Measurements from ENCODE around the gene CEBPB. TPM values are rescaled to one million over a fixed set of nuclear protein-coding genes. Genes with fewer than 3 reads are reported as not detected.

Gene CEBPB
- 175 TPM for polyA plus RNA-seq (2012; ENCODE audit: insufficient read length, low read depth)

- 0 out of 4 replicates have a peak, but pooled peaks have one; percentile 34 to 52 for TF ChIP-seq REST (IDR thresholded peaks at IDR 0.05; ENCODE audit: insufficient read depth in 1 of 2, low read depth in 2 of 2, low read length in 2 of 2)
- no peak for TF ChIP-seq SIN3A (IDR thresholded peaks at IDR 0.05; ENCODE audit: borderline replicate concordance, insufficient read depth, low read length)
- TF ChIP-seq POLR2AphosphoS5 (IDR thresholded peaks at IDR 0.05; ENCODE audit: low read depth, low read length), result peak; percentile 95
- peak; percentile 60; the same call in 1 of the 2 replicates for TF ChIP-seq TAF1 (IDR thresholded peaks at IDR 0.05; ENCODE audit: borderline replicate concordance, insufficient read depth, low read length)
- TF ChIP-seq FOXP2 (optimal IDR thresholded peaks at IDR 0.05; ENCODE audit: borderline replicate concordance, extremely low read depth, extremely low read length, insufficient read depth), result no peak
These were observed at the start of gene CEBPB for GRCh38 chr20:50190251-50191064. Gene CEBPB, plus strand, starts transcription at chr20:50190830. Its CDS starts 204 bp downstream, at chr20:50191034.

DNA sequence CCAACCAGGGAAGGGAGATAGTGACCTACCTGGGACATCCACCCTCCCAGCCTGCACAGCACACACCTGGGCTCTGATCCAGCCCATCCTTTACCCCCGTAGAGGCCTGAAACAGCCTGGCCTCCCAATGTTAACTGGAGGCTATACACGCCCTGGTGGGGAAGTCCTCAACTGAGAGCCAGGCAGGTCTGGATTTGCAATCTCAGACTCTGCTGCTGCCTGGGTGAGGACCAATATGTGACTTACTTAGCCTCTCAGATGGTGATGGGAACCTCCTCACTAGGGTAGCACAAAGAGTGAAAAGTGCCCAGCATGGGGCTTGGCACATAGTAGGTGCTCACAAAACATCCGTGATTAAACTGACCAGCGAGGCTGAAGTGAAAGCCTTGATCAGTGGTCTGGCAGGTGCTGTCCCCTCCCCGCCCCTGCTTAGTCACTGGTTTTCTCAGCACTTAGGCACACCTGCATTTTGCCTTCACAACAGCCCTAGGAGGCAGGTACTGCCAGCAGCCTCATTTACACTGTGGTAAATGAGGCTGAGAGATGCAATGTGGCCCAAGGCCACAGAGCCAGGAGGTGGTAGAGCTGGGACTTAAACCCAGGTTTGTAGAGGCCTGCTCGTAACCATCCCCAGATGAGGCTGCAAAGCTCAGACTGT lies 49.5 kb upstream of the CEBPB start:
- TF ChIP-seq POLR2AphosphoS5 (IDR thresholded peaks at IDR 0.05; ENCODE audit: low read depth, low read length), result no peak
- no peak for TF ChIP-seq REST (IDR thresholded peaks at IDR 0.05; ENCODE audit: insufficient read depth in 1 of 2, low read depth in 2 of 2, low read length in 2 of 2)
- TF ChIP-seq TAF1 (IDR thresholded peaks at IDR 0.05; ENCODE audit: borderline replicate concordance, insufficient read depth, low read length), result no peak
- TF ChIP-seq FOXP2 (optimal IDR thresholded peaks at IDR 0.05; ENCODE audit: borderline replicate concordance, extremely low read depth, extremely low read length, insufficient read depth), result no peak

- no peak for TF ChIP-seq FOXP2 (optimal IDR thresholded peaks at IDR 0.05; ENCODE audit: borderline replicate concordance, extremely low read depth, extremely low read length, insufficient read depth)
- no peak for TF ChIP-seq TAF1 (IDR thresholded peaks at IDR 0.05; ENCODE audit: borderline replicate concordance, insufficient read depth, low read length)
- TF ChIP-seq REST (IDR thresholded peaks at IDR 0.05; ENCODE audit: insufficient read depth in 1 of 2, low read depth in 2 of 2, low read length in 2 of 2), result no peak
- no peak for TF ChIP-seq POLR2AphosphoS5 (IDR thresholded peaks at IDR 0.05; ENCODE audit: low read depth, low read length)
- TF ChIP-seq SIN3A (IDR thresholded peaks at IDR 0.05; ENCODE audit: borderline replicate concordance, insufficient read depth, low read length), result no peak
These were observed 48.6 kb upstream of the CEBPB start for GRCh38 chr20:50141811-50142561.

GRCh38 chr20:50142812-50143211 lies 47.8 kb upstream of the CEBPB start:
- TF ChIP-seq SIN3A (IDR thresholded peaks at IDR 0.05; ENCODE audit: borderline replicate concordance, insufficient read depth, low read length) (no peak), TAF1 (IDR thresholded peaks at IDR 0.05; ENCODE audit: borderline replicate concordance, insufficient read depth, low read length) (no peak), FOXP2 (optimal IDR thresholded peaks at IDR 0.05; ENCODE audit: borderline replicate concordance, extremely low read depth, extremely low read length, insufficient read depth) (no peak), POLR2AphosphoS5 (IDR thresholded peaks at IDR 0.05; ENCODE audit: low read depth, low read length) (no peak), REST (IDR thresholded peaks at IDR 0.05; ENCODE audit: insufficient read depth in 1 of 2, low read depth in 2 of 2, low read length in 2 of 2) (no peak)
